HG03469 (cell line): Measurements from ENCODE around the gene SLC5A10.
A peak's percentile ranks its signal among the peaks of the same experiment; 100 is the strongest.
"Not testable (repeated sequence)": the region's sequence is repeated elsewhere in the genome, so short reads cannot be mapped to it uniquely, and the experiment has no call there.

Experiments used
- ATAC-seq: cut with Tn5 transposase; IDR thresholded peaks from one replicate; pipeline ENCODE4 v1.9.1; 2021; ENCODE audit warnings: mild to moderate bottlenecking, moderate library complexity, moderate number of reproducible peaks; ENCODE audit not compliant: unreplicated experiment

The SLC5A10 gene

DNA sequence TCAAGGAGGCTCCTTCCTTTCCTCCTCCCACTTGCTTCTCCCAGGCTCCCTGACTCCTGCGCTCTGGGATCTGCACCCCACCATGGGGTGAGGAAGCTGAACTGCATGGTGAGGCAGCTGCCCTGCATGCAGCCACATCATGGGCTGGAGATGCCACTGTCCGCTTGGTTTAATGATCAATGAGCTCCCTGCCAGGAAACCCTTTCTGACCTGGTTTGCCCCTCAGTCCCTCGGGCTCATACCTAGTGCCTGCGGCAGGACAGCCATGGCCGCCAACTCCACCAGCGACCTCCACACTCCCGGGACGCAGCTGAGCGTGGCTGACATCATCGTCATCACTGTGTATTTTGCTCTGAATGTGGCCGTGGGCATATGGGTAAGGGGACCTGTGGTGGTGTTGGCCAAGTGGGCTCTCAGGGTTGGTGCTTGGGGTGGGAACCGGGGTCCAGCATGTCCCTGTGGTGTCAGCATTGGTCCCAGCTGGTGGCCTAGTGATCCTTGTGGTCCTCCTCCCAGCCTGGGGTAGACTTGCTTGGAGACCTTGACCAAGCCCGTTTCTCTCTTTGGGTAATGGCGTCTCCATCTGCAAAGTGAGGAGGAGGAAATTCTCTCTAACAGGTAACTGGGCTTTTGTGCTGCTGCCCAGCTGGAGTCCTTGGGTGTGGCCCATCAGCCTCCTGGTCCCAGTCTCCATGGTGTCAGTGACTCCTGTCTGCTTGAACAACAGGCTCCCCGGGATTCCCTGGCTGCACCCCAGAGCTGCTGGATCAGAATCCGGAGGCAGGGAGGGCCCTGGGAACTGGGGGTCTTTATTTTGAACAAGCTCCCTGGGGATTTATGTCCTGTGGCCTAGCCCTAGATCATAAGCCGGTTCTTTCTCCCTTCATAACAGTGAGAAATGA is at the start of gene SLC5A10:
Gene SLC5A10, plus strand, starts transcription at position 225 of the 902 bp plus-strand sequence. Its CDS starts 41 bp downstream, at position 266.
- ATAC-seq, result no peak

DNA sequence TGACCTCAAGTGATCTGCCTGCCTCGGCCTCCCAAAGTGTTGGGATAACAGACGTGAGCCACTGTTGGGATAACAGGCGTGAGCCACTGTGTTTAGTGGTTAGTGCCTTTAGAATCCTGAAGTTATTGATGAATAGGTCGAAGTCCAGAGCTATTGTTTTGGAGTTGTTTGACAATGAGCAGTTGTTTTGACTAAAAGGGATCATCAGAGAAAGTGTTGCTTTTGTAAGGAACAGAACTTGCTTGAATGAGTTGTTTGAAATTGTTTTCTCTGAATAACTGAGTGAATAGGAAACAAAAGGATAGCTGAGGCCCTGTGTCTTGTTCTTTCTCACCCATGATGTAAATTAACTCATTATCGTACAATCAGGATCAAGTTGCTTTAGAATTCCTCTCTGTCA is 47.5 kb upstream of the SLC5A10 start:
- no peak for ATAC-seq

DNA sequence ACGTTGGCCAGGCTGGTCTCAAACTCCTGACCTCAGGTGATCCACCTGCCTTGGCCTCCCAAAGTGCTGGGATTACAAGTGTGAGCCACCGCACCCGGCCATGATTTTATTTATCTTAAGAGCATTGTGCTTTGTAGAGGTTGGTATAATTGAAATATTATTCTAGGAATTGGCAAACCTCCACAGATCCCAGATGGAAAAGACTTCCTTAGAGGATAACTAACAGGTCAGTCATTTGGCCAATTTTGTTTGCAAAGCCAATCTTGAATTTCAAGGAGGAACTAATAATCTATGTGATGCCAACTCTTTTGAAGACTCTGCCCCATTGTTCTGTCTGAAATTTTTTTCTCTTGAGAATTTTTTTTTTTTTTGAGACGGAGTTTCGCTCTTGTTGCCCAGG is 46.7 kb upstream of the SLC5A10 start:
- ATAC-seq, result no peak

DNA sequence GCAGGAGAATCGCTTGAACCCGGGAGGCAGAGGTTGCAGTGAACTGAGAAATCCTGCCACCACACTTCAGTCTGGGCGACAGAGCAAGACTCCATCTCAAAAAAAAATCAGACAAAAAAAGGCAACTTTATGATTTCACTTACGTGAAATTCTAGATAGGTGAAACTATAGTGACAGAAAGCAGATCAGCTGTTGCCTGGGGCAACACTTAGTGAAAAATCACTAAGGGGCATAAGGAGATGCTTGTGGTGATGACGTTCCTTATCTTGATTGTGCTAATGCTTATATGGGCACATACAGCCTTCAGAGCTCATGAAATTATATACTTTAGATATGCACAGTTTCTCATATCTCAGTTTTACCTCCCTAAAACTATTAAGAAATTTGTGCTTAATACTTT is 41.6 kb upstream of the SLC5A10 start:
- no peak for ATAC-seq

DNA sequence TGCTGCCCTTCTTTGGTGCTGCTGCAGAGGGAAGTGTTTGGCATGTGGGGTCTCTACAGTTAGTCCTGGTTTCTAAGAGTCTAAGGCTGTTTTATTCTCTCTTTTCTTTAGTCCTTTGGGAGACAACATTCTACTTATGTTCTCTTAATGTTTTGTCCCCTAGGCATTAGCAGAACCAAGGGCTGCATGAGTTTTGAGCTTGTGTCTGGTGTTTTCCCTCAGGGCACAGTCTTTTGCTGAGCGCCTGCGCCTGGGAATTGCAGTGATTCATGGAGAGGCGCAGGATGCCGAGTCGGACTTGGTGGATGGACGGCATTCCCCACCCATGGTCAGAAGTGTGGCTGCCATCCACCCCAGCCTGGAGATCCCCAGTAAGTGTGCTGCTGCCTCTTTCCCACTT is 41.1 kb upstream of the SLC5A10 start:
- no peak for ATAC-seq

GRCh38 chr17:18916816-18917500 is 35.0 kb upstream of the SLC5A10 start:
- ATAC-seq, result no peak

GRCh38 chr17:18917506-18918032 is 34.4 kb upstream of the SLC5A10 start:
- ATAC-seq, result no peak

DNA sequence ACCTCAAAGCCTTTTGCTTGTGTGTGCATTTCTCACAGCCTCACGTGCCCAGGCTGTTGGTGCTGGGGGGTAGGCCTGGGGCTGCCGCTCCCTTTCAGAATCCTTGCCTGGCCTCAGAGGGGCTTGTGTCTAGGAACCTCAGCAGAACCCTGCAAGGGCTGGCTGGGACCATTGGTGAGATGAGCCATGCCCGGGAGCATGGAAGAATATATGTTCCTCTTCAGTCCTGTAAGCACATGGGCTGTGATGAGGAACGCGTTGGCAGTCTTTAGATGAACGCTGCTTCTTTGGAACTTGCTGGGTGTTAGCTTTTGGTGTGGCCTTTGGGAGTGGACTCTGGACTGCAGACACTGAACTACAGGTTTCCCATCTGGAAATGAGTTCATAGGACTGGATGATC is 32.0 kb upstream of the SLC5A10 start:
- ATAC-seq, result no peak

- ATAC-seq, result no peak
These were observed 31.0 kb upstream of the SLC5A10 start for GRCh38 chr17:18920911-18921441.

GRCh38 chr17:18921485-18921884 is 30.5 kb upstream of the SLC5A10 start:
- ATAC-seq, result no peak

- ATAC-seq, result peak; percentile 68
These were observed 30.0 kb upstream of the SLC5A10 start for GRCh38 chr17:18921912-18922451.

- not testable (repeated sequence) for ATAC-seq
These were observed 29.4 kb upstream of the SLC5A10 start for GRCh38 chr17:18922596-18922995.

- ATAC-seq, result no peak
These were observed 26.8 kb upstream of the SLC5A10 start for GRCh38 chr17:18925187-18925586.

- ATAC-seq, result no peak
These were observed 23.3 kb upstream of the SLC5A10 start for GRCh38 chr17:18928628-18929125.

DNA sequence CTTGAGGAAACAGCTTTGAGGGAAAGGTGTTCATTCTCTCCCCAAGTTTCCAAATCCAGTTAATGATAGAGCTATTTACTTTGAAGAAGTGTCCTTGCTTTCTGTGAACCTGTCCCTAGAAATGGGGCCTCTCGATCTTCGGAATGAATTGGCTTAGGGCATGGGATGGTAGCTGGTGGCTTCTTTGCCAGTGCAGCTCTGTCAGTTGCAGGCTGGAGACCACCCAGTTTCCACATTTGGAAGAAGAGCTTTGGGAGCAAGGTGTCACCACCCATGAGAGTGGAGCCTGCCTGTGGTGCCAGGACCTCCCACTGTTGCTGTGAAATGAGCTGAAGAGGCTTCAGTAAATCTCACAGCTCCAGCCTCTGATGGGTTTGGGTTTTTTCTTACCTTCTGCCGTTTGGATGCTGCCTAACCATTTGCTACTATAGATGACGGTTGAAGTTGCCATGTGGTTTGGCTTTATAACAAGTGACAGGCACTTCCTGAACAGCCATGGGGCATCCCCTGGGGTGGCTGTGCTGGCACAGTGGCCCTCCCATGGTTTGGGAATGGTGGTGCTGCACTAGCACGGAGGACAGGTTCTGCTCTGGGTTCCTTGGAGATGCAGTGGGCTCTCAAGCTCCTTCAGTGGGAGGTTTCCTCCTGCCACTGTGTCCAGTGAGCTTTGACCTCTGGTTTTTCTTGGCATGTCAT is 19.5 kb upstream of the SLC5A10 start:
- ATAC-seq, result no peak

- ATAC-seq, result no peak
These were observed 18.6 kb upstream of the SLC5A10 start for GRCh38 chr17:18933102-18934058.

GRCh38 chr17:18937981-18938691 is 13.8 kb upstream of the SLC5A10 start:
- no peak for ATAC-seq

GRCh38 chr17:18938692-18939023 is 13.3 kb upstream of the SLC5A10 start:
- ATAC-seq, result no peak

DNA sequence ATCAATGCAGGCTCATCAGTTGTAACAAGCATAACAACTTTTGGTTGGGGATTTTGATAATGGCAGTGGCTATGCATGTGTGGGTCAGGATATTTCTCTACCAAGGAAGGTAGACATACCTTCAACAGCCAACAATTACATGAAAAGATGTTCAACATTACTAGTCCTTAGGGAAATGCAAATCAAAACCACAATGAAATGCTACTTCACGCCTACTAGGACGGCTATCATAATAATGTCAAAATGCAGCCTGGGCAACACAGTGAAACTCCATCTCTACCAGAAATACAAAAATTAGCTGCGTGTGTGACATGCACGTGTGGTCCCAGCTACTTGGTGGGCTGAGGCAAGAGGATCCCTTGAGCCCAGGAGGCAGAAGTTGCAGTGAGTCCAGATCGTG is 7.3 kb upstream of the SLC5A10 start:
- ATAC-seq, result no peak
